Measurements from ENCODE around the gene PPM1H. TPM values are rescaled to one million over a fixed set of nuclear protein-coding genes. Genes with fewer than 3 reads are reported as not detected.

PPM1H gene
- total RNA-seq, 1 experiment from 2014 or later: 33.3 TPM

DNA sequence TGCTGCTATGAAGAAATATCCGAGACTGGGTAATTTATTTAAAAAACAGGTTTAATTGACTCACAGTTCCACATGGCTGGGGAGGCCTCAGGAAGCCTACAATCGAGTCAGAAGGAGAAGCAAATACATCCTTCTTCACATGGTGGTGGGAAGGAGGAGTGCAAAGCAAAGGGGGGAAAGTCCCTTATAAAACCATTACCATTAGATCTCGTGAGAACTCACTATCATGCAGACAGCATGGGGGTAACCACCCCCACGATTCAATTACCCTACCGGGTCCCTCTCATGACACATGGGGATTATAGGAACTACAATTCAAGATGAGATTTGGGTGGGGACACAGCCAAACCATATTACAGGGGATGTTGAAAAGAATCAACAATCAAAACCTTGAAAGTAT is 74.9 kb downstream of the PPM1H start:
- in situ Hi-C loops (cut with HindIII; ENCODE audit: low pct_unique_long_range_greater_than_20kb, low sequenced_read_pairs): no loop called here
- DNase-seq (ENCODE audit: low read depth): no peak

DNA sequence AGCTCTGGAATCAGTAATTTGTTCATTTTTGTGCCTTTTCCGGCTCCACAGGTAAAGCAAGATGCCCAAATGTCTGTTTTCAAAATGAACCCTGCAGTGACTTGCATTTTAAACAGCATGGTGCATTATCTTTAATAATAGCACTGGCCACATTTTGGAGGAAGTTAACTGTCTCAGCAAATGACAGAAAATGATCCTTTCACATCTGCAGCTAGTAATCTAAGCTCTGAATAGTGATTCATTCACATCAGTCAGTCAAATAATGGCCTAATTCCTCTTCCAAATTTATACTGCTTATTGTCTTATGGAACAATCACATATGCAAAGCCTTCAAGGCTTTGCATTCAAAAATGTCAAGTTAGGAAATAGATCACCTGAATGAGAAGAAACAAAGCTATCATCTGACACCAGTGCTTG is 75.6 kb downstream of the PPM1H start:
- in situ Hi-C loops (cut with HindIII; ENCODE audit: low pct_unique_long_range_greater_than_20kb, low sequenced_read_pairs): no loop called here
- DNase-seq (ENCODE audit: low read depth): no peak

- DNase-seq (ENCODE audit: low read depth): no peak
- in situ Hi-C loops (cut with HindIII; ENCODE audit: low pct_unique_long_range_greater_than_20kb, low sequenced_read_pairs): no loop called here
Measured at GRCh38 chr12:62856454-62856853, 78.5 kb downstream of the PPM1H start.

DNA sequence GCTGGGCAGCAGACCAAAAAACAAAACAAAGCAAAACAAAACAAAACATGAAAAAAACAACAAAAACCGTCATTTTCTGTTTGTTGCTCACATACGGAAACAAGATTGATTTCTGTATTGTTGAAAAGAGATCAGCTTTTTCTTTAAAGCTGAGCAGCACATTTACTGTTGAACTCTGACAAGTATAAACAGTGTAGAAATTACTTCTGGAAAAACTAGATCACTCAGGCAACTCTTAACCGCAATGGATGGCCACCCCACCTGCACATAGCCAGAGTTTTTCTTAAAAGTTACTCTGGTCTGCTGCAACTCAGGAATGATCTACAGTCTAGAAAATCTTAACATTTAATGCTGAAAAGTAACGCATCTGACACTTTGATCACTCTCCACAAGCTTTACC is 80.9 kb downstream of the PPM1H start:
- in situ Hi-C loops (cut with HindIII; ENCODE audit: low pct_unique_long_range_greater_than_20kb, low sequenced_read_pairs): no loop called here

DNA sequence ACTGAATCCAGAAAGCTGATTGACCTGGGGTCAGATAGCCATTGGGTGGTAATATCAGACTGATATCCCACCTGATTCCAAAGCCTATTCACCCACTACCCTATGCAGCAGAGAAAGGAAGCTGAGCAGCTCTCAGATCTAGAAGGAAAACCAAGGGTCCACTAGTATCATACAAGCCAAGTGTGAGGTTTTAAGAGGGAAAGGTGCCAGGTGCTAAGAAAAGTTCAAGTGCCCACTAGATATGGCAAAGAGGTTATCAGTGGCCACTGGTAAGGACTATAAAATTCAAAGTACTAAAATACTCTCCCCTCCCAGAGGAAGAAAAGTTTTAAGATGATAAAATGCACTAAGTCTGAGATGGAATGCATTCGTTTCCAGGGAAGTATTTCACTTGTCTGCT is 85.6 kb downstream of the PPM1H start:
- in situ Hi-C loops (cut with HindIII; ENCODE audit: low pct_unique_long_range_greater_than_20kb, low sequenced_read_pairs): no loop called here
- no peak for DNase-seq (ENCODE audit: low read depth)

More for the DNA sequence above, 80.9 kb downstream of the PPM1H start:
- DNase-seq (ENCODE audit: low read depth): no peak

DNA sequence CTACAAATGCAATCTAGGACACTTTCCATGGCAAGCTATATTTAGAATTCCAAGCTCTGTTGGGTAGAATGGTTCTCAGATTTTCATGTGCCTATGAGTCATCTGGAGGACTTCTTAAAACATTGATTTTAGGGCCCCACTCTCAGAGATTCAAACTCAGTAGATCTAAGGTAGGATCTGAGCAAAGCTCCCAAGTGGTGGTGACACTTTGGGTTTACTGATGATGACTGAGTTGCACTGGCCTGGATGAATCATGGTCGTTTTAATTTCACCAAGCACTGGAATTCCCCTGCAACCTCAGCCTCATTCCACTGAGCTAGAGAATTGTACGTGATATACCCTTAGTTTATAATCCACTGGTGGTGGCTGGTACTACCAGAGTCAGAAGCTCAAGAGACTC is 86.5 kb downstream of the PPM1H start:
- in situ Hi-C loops (cut with HindIII; ENCODE audit: low pct_unique_long_range_greater_than_20kb, low sequenced_read_pairs): no loop called here
- DNase-seq (ENCODE audit: low read depth): peak; percentile 93

- DNase-seq (ENCODE audit: low read depth): peak; percentile 69
- in situ Hi-C loops (cut with HindIII; ENCODE audit: low pct_unique_long_range_greater_than_20kb, low sequenced_read_pairs): no loop called here
Measured at GRCh38 chr12:62847709-62848108, 87.2 kb downstream of the PPM1H start.

DNA sequence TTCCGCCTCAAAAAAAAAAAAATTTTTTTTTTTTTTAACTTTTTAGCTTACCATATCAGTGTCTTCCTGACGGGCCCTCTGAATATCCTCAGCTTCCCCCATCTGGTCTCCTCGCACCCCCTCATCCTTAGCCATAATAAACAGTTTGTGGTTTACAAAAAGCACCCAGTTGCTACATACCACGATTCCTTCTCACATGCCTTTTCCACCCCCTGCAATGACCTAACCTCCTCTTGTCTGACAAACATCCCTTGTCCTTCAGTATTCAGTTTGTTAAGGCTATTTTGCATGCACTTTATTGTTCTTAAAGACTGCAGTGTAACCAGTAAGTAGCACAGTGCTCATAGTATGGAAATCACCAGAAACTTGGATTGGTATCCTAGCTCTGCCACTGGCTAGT is 88.5 kb downstream of the PPM1H start:
- in situ Hi-C loops (cut with HindIII; ENCODE audit: low pct_unique_long_range_greater_than_20kb, low sequenced_read_pairs): no loop called here
- no peak for DNase-seq (ENCODE audit: low read depth)

- in situ Hi-C loops (cut with HindIII; ENCODE audit: low pct_unique_long_range_greater_than_20kb, low sequenced_read_pairs): no loop called here
- no peak for DNase-seq (ENCODE audit: low read depth)
Measured at GRCh38 chr12:62844915-62845314, 90.0 kb downstream of the PPM1H start.

GRCh38 chr12:62843716-62844115 is 91.2 kb downstream of the PPM1H start:
- DNase-seq (ENCODE audit: low read depth): no peak
- in situ Hi-C loops (cut with HindIII; ENCODE audit: low pct_unique_long_range_greater_than_20kb, low sequenced_read_pairs): no loop called here

DNA sequence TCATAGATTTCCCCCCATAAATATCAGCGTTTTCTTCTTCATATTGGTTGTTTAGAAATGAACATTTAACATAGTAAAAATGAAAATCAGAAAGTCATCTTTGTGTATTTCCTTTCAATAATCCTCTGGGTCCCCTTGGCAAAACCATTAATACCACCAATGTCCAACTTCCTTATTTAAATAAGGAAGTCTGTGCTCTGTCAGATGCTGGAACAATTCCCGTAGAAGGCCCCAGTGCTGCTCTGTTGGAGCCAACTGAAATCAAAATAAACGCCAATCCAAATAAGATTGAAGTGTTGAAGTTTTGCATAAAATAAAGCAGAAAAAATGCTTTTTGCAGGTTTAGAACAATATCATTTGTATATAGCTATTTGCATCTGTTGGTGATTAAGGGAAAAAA is 93.1 kb downstream of the PPM1H start:
- DNase-seq (ENCODE audit: low read depth): no peak
- in situ Hi-C loops (cut with HindIII; ENCODE audit: low pct_unique_long_range_greater_than_20kb, low sequenced_read_pairs): no loop called here

- in situ Hi-C loops (cut with HindIII; ENCODE audit: low pct_unique_long_range_greater_than_20kb, low sequenced_read_pairs): no loop called here
- no peak for DNase-seq (ENCODE audit: low read depth)
Measured at GRCh38 chr12:62840806-62841205, 94.1 kb downstream of the PPM1H start.

DNA sequence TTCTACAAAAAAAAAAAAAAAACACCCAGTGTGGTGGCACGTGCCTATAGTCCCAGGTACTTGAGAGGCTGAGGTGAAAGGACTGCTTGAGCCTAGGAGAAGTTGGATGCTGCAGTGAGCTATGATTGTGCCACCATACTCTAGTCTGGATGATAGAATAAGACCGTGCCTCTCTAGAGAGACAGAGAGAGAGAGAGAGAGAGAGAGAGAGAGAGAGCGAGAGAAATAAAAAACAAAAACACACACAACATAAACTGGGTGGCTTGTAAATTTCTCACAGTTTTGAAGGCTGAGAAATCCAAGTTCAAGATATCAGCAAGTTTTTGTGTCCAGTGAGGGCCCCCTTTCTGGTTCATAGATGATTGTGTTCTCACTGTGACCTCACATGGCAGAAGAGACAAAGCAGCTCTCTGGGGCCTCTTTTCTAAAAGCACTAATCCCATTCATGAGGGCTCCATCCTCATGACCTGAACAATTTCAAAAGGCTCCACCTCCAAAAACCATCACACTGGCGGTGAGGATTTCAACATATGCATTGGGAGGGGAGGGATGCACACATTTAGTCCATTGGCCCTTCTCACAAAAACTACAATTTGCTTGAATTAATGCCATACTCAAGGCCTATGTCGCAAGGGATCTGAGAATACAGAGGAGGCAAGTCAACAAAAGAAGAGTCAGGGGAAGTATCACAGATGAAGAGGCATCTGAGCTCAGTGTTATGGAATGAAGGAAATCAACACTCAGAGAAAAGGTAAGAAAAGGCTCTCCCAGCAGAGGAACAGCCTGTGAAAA is 94.9 kb downstream of the PPM1H start:
- DNase-seq (ENCODE audit: low read depth): no peak
- in situ Hi-C loops (cut with HindIII; ENCODE audit: low pct_unique_long_range_greater_than_20kb, low sequenced_read_pairs): no loop called here

- DNase-seq (ENCODE audit: low read depth): peak; percentile 97
- in situ Hi-C loops (cut with HindIII; ENCODE audit: low pct_unique_long_range_greater_than_20kb, low sequenced_read_pairs): no loop called here
Measured at GRCh38 chr12:62834971-62835547, 99.9 kb downstream of the PPM1H start.

GRCh38 chr12:62834406-62834805 is 100.5 kb downstream of the PPM1H start:
- peak; percentile 51 for DNase-seq (ENCODE audit: low read depth)
- in situ Hi-C loops (cut with HindIII; ENCODE audit: low pct_unique_long_range_greater_than_20kb, low sequenced_read_pairs): no loop called here

GRCh38 chr12:62833634-62834033 is 101.3 kb downstream of the PPM1H start:
- DNase-seq (ENCODE audit: low read depth): no peak
- in situ Hi-C loops (cut with HindIII; ENCODE audit: low pct_unique_long_range_greater_than_20kb, low sequenced_read_pairs): no loop called here

GRCh38 chr12:62832558-62832957 is 102.4 kb downstream of the PPM1H start:
- DNase-seq (ENCODE audit: low read depth): no peak
- in situ Hi-C loops (cut with HindIII; ENCODE audit: low pct_unique_long_range_greater_than_20kb, low sequenced_read_pairs): no loop called here

DNA sequence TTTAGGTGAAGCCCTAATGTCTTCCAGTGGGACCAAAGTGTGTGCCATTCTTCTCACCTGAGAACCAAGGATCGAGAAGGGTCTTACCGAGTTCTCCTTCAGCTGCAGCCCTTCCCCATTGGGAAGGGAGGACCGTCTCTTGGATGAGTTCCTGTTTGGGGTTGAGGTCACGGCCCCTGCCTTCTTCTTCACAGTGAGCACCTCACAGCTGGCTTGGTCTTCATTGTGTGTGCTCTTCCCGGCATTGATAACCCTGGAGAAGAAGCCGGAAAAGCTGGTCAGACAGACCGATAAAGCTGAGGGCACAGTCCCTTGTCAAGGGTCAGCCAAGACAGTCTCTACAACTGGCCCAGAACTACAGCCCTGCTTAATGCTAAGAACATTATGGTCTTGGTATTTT is 102.9 kb downstream of the PPM1H start:
- in situ Hi-C loops (cut with HindIII; ENCODE audit: low pct_unique_long_range_greater_than_20kb, low sequenced_read_pairs): no loop called here
- DNase-seq (ENCODE audit: low read depth): no peak

DNA sequence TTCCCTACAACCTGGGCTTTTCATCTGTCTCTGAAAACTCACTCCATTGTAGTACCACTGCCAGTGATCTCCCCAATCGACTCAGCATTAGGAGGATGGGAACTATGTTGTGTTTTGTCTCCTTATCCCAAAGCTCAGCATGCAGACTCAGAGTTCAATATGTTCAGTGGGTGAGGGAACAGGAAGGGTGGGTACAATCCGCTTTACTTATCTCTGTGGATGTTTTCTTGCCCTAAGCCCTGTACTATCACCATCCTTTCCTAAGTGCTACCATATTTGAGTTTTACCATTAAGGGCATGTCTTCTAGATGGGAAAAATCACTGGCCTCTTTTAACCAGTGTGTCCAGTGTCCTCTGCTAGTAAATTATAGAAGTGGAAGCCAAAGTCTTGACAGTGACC is 107.1 kb downstream of the PPM1H start:
- in situ Hi-C loops (cut with HindIII; ENCODE audit: low pct_unique_long_range_greater_than_20kb, low sequenced_read_pairs): no loop called here
- DNase-seq (ENCODE audit: low read depth): no peak

GRCh38 chr12:62827042-62827441 is 107.9 kb downstream of the PPM1H start:
- DNase-seq (ENCODE audit: low read depth): no peak
- in situ Hi-C loops (cut with HindIII; ENCODE audit: low pct_unique_long_range_greater_than_20kb, low sequenced_read_pairs): no loop called here

Data from Caki2 (cell line).